Vein endothelial cell (primary cell): ENCODE results near the gene EPHA1. TPM values are rescaled to one million over a fixed set of nuclear protein-coding genes. Genes with fewer than 3 reads are reported as not detected.

Experiments used
- small RNA-seq: library from RNA; depleted of rRNA; stranded (forward); fragments of <200 nt; gene quantifications from one replicate; pipeline ENCODE3, GENCODE V24; 2012
- total RNA-seq: library from RNA; depleted of rRNA; stranded (reverse); fragments of >200 nt; gene quantifications from 2 replicates; pipeline ENCODE4 v1.2.3, GENCODE V29; 2012

The EPHA1 gene
- 0.33 TPM in 1 of 2 replicates, not detected in the other for total RNA-seq

DNA sequence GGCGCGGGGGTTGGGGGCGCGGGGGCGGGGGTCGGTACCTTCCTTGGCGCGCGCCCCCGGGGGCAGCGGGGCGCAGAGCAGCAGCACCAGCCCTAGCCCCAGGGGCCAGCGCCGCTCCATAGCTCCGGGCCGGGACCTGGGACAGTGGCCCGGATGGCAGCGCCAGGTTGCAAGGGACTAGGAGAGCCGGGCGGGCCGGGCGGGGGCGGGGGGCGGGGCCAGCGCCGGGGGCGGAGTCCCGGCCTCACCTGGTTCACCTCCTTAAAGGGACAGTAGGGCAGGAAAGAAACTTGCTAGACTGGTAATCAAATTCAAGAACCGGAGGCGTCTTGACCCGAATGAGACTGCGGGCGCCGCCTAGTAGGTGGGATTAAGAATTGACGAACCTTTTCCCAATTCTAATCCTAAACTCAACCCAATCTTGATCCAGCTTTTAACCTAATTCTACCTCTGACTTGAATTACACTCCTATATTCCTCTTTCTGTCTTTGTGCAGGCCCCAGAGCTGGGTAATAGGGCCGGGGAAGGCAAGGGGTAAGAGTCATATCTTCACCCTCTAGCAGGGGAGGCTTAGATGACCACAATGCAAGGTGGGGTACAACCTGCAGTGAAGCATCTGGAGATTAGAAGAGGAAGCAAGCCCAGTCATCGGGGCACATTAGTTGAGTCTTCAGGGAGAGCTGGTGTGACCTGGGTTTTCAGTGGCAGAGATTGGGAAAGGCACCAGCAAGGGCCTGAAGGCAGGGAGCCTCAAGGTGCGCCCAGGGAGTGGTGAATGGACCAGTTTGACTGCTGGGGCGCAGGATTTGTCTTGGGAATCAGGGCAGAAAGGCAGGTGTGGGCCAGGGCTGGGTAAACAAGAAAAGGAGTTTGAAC is at the start of gene EPHA1:
TSS of gene EPHA1 (minus strand) at position 171 of the 876 bp plus-strand sequence. CDS start at position 120, 51 bp downstream.

DNA sequence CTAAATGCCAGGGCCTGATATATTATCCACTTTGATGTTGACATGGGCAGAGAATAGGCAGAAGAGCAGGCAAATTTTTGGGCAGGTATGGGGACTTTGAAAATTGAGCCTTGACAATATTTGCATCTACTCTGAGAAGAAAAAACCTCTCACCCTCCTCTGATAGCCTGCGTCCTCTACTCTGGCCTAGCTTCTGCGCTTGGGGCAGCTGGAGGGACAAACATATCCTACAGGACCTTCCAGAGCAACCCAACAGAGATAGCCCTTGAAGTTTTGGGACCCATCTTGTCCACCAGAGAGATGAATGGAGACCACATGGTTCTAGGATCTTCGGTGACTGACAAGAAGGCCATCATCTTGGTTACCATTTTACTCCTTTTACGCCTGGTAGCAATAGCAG is 34.5 kb upstream of the EPHA1 start, which contains the start of gene TAS2R60:
TSS of gene TAS2R60 (plus strand) at position 301 of the 400 bp plus-strand sequence. CDS start at position 301, 0 bp downstream.

GRCh38 chr7:143380646-143381426 is 27.8 kb downstream of the EPHA1 start, which contains the start of gene ZYX:
Gene ZYX, plus strand, starts transcription at chr7:143381345. Its CDS starts 227 bp downstream, at chr7:143381572.

DNA sequence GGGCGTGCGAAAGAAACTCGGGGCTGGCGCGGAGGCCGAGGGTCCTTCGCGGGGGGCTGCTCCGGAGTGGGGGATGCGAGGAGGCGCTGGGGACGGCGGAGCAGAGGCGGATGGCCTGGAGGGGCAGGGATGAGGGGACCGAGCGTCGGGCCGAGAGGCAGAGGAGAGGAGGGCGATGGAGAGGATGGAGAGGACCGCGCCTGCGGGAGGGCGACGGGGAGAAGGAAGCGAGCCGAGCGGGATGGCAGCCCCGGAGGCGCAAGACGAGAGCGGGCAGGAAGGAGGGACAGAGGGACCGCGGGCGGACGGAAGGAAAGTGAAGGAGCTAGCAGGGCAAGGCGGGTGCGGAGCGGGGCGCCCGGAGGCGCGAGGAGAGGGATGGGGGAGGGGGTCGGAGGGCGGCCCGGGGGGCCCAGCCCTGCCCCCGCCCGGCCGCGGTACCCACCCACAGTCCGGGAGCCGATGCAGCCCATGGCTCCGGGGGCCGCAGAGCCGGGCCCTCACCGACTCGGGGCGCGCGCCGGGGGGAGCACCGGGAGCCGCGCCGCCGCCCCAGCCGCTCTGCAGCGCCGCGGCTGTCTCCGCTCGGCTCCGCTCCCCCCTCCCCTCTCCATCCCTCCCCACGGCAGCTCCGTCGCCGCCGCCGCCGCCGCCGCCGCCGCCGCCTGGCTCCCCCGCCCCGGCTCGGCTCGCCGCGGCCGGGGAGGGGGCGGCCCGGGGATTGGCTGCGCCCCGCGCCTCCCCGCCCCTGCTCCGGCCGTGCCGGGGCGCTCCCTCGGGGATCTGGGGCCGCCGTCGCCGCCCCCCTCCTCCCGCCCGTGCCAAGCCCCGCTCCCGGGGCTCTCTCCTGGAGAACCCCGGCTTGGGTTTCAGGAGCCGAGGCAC is 46.3 kb downstream of the EPHA1 start, which contains the start of gene FAM131B:
TSS of gene FAM131B (minus strand) at position 583 of the 885 bp plus-strand sequence. CDS start at position 473, 110 bp downstream.

Small RNAs within 50 kb of the gene (small RNA-seq; reads per million reads assigned to genes)
- gene MIR6892: 0.66 reads per million, percentile 42 among the genes with 10 or more reads in this experiment

Other genes with a start within 250 kb of the EPHA1 start
- not detected in 2 replicates for gene TAS2R39, start 225.4 kb downstream of the EPHA1 start, total RNA-seq
- not detected in 2 replicates for gene TAS2R40, start 186.8 kb downstream of the EPHA1 start, total RNA-seq
- gene GSTK1, start 145.4 kb downstream of the EPHA1 start, total RNA-seq: 73.5 and 81.7 TPM in 2 replicates
- not detected in 2 replicates for gene TMEM139, start 123.9 kb downstream of the EPHA1 start, total RNA-seq
- gene CASP2, start 120.5 kb downstream of the EPHA1 start, total RNA-seq: 19.9 and 21.6 TPM in 2 replicates
- not detected in 2 replicates for gene CLCN1, start 92.7 kb downstream of the EPHA1 start, total RNA-seq
- gene FAM131B, start 46.1 kb downstream of the EPHA1 start, total RNA-seq: 0.65 and 0.76 TPM in 2 replicates
- gene ZYX, start 27.5 kb downstream of the EPHA1 start, total RNA-seq: 91.2 and 116 TPM in 2 replicates
- gene TAS2R60, start 34.6 kb upstream of the EPHA1 start, total RNA-seq: not detected in 2 replicates
- gene TAS2R41, start 69.0 kb upstream of the EPHA1 start, total RNA-seq: 0.19 TPM in 1 of 2 replicates, not detected in the other
- gene CTAGE15, start 162.9 kb upstream of the EPHA1 start, total RNA-seq: not detected in 2 replicates
- gene TCAF2, start 212.1 kb upstream of the EPHA1 start, total RNA-seq: 17.3 and 22.7 TPM in 2 replicates